GM21390 (cell line): Measurements from ENCODE around the gene PDCD1.
"Not testable (repeated sequence)": the region's sequence is repeated elsewhere in the genome, so short reads cannot be mapped to it uniquely, and the experiment has no call there.

Experiments
- ATAC-seq: cut with Tn5 transposase; IDR thresholded peaks from one replicate; pipeline ENCODE4 v1.9.1; 2021; ENCODE audit not compliant: unreplicated experiment

Gene PDCD1

DNA sequence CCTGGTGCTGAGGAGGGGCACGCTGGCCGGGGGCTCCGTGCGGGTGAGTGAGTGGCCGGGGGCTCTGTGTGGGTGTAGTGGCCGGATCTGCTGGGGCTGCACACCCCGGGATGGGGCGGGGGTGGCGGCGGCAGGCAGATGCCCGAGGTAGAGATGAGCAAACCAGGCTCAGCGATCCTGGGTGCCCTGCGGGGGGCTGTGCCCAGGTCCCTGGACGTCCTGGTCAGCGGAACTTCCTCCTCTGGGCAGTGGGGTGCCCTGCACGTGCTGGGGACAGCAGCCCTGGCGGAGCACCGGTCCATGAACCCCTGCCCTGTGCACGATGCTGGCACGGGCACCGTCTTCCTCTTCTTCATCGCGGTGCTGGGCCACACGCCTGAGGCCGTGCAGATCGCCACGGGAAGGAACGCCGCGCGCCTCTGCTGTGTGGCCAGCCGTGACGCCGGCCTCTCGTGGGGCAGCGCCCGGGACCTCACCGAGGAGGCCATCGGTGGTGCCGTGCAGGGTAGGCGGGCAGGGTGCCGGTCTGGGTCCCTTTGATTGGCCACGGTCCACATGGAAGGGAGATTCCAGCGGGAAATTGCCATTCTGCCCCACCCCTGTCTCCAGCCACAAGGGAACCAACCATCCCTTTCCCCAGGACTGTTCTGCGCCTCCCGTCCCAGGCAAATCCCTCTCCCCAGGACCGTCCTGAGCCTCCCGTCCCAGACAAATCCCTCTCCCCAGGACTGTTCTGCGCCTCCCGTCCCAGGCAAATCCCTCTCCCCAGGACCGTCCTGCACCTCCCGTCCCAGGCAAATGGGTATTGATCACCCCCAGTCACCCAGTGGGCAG, 43.8 kb downstream of the PDCD1 start:
- no peak for ATAC-seq

DNA sequence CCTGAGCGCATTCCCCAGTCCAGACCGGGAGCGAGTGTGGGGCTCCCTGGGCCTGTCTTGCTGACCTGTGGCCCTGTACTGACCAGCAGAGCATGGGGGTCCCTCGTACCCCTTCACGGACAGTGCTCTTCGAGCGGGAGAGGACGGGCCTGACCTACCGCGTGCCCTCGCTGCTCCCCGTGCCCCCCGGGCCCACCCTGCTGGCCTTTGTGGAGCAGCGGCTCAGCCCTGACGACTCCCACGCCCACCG, 44.4 kb downstream of the PDCD1 start:
- ATAC-seq, result no peak

- ATAC-seq, result no peak
These were observed 44.9 kb downstream of the PDCD1 start for GRCh38 chr2:241813644-241814392.

GRCh38 chr2:241812730-241813643, 45.7 kb downstream of the PDCD1 start:
- ATAC-seq, result no peak

GRCh38 chr2:241811952-241812729, 46.6 kb downstream of the PDCD1 start:
- ATAC-seq, result no peak

DNA sequence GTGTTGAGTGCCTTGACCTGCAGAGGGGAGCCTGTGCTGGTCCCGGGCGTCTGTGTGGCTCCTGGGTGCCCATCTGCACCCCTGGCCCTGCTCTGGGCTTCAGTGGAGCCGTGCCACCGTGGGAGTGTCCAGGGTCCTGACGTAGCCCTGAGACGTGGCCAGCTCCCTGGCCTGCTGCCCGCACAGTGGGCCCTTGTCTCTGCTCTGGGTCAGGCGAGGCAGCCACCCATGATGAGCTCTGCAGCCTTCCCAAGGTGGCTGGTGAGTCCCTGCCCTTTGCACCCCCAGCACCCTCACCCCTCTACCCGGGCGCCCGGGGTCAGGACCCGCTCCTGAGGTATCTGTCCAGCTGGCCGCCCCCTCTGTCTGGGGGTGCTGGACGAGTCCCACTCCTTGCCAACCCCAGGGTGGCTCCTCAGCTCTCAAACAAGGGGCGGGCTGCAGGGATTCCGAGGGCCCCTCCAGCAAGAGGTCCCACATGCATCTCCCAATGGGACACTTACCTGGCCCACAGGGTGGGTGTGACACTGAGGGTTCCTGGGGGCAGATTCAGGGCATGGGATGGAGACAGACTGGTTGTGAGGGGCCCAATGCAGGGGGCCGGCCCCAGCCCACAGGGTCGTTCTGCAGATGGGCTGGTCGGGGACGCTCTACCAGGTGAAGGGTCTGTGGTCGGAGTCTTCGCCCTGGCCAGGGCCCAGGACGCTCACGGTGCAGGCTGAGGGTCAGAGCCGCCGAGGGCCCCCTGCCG, 47.3 kb downstream of the PDCD1 start:
- ATAC-seq, result no peak

DNA sequence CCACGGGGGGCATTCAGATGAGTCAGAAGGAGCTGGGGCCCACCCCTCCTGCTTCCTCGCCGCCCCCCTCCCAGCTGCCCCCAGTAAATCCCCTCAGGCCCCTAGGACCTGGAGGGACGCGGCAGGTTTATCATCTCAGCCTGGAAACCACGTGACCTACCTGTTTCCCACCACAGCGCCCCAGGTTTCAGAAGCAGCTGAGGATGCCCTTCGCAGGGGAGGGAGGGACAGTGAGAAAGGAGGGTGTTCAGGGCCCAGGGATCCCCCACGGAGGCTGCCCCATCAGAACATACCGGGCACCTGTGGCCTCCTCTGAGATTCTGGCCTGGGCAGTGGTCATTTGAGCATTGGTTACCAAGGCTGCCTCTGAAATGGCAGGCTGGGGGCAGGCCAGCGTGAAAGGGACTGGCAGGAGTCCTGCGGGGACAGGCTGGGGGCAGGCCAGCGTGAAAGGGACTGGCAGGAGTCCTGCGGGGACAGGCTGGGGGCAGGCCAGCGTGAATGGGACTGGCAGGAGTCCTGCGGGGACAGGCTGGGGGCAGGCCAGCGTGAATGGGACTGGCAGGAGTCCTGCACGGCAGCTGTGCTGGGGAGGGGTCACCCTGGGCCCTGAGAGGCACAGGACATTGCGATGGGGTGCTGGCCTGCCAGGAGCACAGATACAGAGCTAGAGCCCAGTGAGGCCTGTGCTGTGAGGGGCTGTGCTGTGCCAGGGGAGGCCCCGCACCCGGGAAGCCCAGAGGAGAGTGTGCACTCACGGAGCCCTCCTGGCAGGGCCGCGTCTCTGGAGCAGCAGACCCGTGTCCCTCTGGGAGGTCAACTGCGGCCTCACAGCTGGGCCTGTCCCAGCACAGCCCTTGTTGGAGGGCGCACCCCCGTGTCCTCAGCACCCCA, 48.1 kb downstream of the PDCD1 start:
- no peak for ATAC-seq

DNA sequence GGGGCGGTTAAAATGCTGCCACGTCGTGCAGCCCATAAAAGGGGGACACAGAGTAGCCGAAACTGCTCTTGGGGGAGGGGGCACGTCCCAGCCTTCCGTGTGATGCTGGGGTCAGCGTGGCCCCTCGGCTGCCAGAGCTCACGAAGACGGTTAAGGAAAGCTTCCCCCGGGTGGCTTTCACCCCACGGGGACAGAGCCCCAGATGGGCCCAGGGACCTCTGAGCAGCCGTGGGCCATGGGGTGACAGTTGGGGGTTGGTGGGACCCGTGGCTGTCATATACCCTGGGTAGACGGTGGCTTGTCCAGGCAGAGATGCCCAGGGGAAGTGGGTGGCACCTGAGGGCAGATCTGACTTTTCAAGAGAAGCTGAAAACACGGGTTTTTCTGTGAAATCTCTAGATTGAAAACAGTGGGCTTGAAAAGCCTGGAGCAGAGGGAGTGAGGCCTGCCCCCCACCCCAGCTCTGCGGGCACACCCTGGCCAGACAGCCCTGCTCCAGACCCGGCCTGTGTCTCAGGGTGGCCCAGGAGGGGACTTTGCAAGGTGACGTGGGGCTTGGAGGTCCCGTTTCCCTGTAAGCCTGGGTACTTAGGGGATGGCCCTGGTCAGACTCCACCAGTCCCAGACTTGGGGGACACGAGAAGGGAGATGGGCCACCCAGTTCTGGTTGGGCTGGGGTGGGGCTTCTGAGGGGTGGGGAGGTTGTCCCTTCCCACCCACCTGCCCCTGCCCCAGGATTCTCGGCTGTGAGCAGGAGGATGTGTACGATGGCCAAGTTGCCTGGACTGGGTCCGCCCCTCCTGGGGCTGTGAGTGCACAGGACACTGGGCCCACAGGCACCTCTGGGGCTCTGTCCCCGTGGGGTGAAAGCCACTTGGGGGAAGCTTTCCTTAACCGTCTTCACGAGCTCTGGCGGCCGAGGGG, 49.0 kb downstream of the PDCD1 start:
- no peak for ATAC-seq

GRCh38 chr2:241808721-241809382, 49.8 kb downstream of the PDCD1 start, which contains the start of gene NEU4:
NEU4 (plus strand) TSS chr2:241809193; CDS start chr2:241814485, 5,292 bp downstream.
- no peak for ATAC-seq

DNA sequence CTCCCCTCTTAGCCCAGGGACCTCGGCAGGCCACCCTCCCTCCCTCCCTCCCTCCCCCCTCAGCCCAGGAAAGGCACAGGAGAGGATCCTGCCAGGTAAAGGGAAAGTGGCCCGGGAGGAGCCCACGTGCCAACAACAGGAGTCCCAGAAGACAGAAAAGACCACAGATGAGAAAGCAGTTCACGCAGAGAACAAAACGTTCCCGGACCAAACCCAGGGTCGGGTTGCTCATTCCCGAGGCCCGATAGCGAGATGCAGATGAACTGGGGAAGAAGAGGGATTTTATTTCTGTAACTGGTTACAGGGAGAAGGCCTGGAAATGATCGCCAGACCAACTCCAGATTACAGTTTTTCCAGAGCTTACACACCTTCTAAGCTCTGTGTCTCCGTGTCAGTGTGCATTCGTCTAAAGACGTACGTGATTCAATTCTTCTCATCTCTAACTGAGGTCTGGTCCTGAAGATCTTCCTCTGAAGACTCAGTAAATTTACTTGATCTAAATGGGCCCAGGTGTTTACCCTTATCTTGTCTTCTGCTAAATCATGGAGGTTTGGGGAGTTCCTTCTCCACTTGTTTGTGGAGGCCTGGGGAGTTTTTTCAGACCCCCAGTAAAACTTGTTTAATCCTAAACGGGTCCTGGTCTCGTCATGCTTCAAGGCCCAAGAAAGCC, 50.5 kb downstream of the PDCD1 start:
- no peak for ATAC-seq

DNA sequence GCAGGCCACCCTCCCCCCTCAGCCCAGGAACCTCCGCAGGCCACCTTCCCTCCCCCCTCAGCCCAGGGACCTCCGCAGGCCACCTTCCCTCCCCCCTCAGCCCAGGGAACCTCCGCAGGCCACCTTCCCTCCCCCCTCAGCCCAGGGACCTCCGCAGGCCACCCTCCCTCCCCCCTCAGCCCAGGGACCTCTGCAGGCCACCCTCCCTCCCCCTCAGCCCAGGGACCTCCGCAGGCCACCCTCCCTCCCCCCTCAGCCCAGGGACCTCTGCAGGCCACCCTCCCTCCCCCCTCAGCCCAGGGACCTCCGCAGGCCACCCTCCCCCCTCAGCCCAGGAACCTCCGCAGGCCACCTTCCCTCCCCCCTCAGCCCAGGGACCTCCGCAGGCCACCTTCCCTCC, 52.5 kb downstream of the PDCD1 start:
- ATAC-seq, result not testable (repeated sequence)

GRCh38 chr2:241804326-241805229, 54.1 kb downstream of the PDCD1 start:
- no peak for ATAC-seq

GRCh38 chr2:241803387-241804325, 55.0 kb downstream of the PDCD1 start:
- ATAC-seq, result no peak

DNA sequence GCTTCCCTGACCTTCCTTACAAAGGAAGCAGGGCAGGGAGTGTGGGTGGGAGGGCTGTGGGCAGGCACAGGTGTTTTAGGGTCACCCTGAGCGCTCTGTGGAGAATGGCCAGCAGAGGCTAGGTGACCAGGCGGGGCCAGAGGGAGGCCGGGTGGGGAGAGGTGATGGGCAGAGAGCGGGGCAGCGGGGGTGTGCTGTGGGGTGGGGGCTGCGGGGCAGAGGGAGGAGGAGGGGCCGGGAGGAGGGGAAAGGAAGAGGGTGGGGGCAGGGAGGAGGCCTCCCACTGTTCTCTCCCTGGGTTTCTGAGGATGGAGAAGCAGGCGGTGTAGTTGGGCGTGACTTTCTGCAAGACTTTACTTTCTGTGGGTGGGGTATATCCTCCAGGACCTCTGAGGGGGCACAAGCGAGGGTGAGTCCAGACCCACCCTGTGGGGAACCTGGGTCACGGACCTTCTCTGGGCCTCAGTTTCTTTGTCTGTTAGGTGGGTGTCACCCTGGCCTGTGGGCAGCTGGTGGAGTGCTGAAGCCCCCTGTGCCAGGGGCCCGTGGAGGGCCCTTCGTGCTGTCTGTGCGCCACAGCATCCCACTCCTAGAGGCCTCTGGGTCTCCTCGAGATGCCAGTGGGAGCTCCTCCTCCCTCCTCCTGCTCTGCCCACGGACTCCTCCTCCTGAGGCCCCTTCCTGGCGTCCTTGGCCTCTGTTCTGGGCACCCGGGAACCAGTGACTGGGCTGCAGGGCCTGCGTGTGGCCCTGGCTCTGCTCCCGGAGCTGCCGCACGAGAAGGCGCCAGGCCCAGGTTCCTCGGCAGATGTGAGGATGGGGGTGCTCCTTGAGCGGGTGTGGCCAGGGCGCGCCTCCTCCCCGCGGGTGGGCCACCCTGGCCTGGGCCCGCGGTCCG, 56.0 kb downstream of the PDCD1 start:
- no peak for ATAC-seq
